IPS-18a (cell line): ENCODE data around the gene ARID1A.
"Not testable (repeated sequence)": the region's sequence is repeated elsewhere in the genome, so short reads cannot be mapped to it uniquely, and the experiment has no call there.

Experiments
- H3K27ac ChIP-seq: one replicate; pipeline ENCODE4 v1.5.1; 2013; ENCODE audit warnings: low read length
- H3K27me3 ChIP-seq: one replicate; pipeline ENCODE4 v1.6.1; 2013; ENCODE audit warnings: mild to moderate bottlenecking, low read length; ENCODE audit not compliant: control insufficient read depth, insufficient read depth
- H3K36me3 ChIP-seq: one replicate; pipeline ENCODE4 v1.6.1; 2013; ENCODE audit warnings: low read depth, low read length; ENCODE audit not compliant: control insufficient read depth
- H3K4me1 ChIP-seq: one replicate; pipeline ENCODE4 v1.6.1; 2013; ENCODE audit warnings: low read depth, low read length; ENCODE audit not compliant: control insufficient read depth
- H3K4me3 ChIP-seq: one replicate; pipeline ENCODE4 v1.5.1; 2013; ENCODE audit warnings: low read length
- H3K9ac ChIP-seq: one replicate; pipeline ENCODE4 v1.6.1; 2013; ENCODE audit warnings: mild to moderate bottlenecking, low read length, moderate library complexity
- H3K9me3 ChIP-seq: one replicate; pipeline ENCODE4 v1.6.1; 2013; ENCODE audit warnings: low read depth, low read length; ENCODE audit not compliant: control insufficient read depth

The ARID1A gene

GRCh38 chr1:26701266-26701994, 5.6 kb downstream of the ARID1A start:
- Histone ChIP-seq H3K27ac (no peak overlapping the region), H3K27me3 (no peaks in the 10 kb centered on the region), H3K9ac (no peak overlapping the region), H3K4me3 (peak overlapping the region; percentile 91), H3K4me1 (peaks cover 72% of the 10 kb centered on the region), H3K36me3 (peaks cover 10% of the 10 kb centered on the region), H3K9me3 (no peaks in the 10 kb centered on the region)

- Histone ChIP-seq H3K4me3 (peak overlapping the region; percentile 91), H3K27ac (no peak overlapping the region), H3K9me3 (no peaks in the 10 kb centered on the region), H3K36me3 (peaks cover 10% of the 10 kb centered on the region), H3K4me1 (peaks cover 74% of the 10 kb centered on the region), H3K9ac (no peak overlapping the region), H3K27me3 (no peaks in the 10 kb centered on the region)
These were observed 6.3 kb downstream of the ARID1A start for GRCh38 chr1:26701995-26702679.

GRCh38 chr1:26702680-26703038, 6.8 kb downstream of the ARID1A start:
- Histone ChIP-seq H3K27ac (no peak overlapping the region), H3K4me1 (peaks cover 74% of the 10 kb centered on the region), H3K36me3 (peaks cover 10% of the 10 kb centered on the region), H3K9ac (no peak overlapping the region), H3K9me3 (no peaks in the 10 kb centered on the region), H3K4me3 (no peak overlapping the region), H3K27me3 (no peaks in the 10 kb centered on the region)

DNA sequence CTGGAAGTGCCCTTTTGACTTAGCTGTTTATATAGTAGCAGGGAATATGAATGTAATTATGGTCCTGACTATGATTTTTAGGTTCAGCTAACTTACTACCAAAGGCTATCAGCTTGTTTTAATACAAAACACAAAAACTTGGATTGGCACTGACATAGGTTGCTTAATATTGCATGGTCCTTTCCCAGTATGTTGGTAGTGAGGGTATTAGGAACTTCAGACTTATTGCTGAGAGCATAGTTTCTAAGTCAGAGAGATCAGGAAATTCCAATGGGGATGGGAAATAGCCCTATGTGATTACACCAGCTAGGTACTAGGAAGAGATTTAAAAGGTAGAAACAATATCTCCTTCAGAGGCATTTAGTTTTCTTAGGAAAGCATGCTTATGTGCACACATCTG, 7.7 kb downstream of the ARID1A start:
- Histone ChIP-seq H3K9ac (no peak overlapping the region), H3K36me3 (peaks cover 10% of the 10 kb centered on the region), H3K4me3 (no peak overlapping the region), H3K4me1 (peaks cover 70% of the 10 kb centered on the region), H3K27ac (no peak overlapping the region), H3K27me3 (no peaks in the 10 kb centered on the region), H3K9me3 (no peaks in the 10 kb centered on the region)

GRCh38 chr1:26704629-26705028, 8.8 kb downstream of the ARID1A start:
- no peaks in the 10 kb centered on the region for H3K9me3 ChIP-seq
- no peak overlapping the region for H3K27ac ChIP-seq
- peaks cover 11% of the 10 kb centered on the region for H3K36me3 ChIP-seq
- H3K4me1 ChIP-seq = peaks cover 58% of the 10 kb centered on the region
- no peak overlapping the region for H3K4me3 ChIP-seq
- no peaks in the 10 kb centered on the region for H3K27me3 ChIP-seq
- H3K9ac ChIP-seq = no peak overlapping the region

DNA sequence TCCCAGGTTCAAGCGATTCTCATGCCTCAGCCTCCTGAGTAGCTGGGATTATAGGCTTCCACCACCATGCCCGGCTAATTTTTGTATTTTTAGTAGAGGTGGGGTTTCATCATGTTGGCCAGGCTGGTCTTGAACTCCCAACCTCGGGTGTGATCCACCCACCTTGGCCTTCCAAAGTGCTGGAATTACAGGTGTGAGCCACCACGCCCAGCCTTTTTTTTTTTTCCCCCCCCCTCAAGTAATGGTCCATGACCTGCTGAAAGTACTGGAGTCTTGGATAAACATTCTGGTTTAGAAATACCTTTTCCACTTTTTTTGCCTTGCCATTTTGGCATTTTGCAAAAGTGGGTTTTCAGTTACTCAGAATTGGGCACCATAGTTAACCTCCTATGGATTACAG, 9.4 kb downstream of the ARID1A start:
- not testable (repeated sequence) for H3K9me3 ChIP-seq, H3K9ac ChIP-seq, H3K27me3 ChIP-seq, H3K4me3 ChIP-seq, H3K27ac ChIP-seq
- H3K4me1 ChIP-seq = peaks cover 52% of the 10 kb centered on the region
- peaks cover 11% of the 10 kb centered on the region for H3K36me3 ChIP-seq

GRCh38 chr1:26705788-26706311, 10.0 kb downstream of the ARID1A start:
- no peak overlapping the region for H3K27ac ChIP-seq
- no peak overlapping the region for H3K9ac ChIP-seq
- no peaks in the 10 kb centered on the region for H3K9me3 ChIP-seq
- peaks cover 13% of the 10 kb centered on the region for H3K36me3 ChIP-seq
- H3K4me3 ChIP-seq = no peak overlapping the region
- H3K27me3 ChIP-seq = no peaks in the 10 kb centered on the region
- peaks cover 46% of the 10 kb centered on the region for H3K4me1 ChIP-seq

DNA sequence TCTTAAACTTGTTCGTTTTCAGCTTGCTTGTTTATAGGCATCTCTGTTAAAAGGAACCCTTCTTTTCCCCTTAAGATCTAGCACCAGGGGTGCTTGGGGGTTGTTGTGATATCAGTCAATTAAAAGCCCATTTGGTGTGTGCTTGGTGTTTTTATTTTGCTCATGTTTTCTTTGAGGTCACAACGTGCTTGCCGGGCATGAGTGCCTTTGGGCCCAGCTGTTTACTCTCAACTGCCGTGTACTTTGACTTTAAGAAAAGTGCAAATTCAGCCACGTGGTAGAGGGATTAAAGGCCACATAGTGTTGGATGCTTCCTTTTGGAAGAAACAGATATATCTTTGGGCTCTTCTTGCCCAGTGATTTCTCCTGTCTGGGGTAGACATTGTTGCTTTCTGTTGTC, 10.5 kb downstream of the ARID1A start:
- Histone ChIP-seq H3K27ac (no peak overlapping the region), H3K27me3 (no peaks in the 10 kb centered on the region), H3K9me3 (no peaks in the 10 kb centered on the region), H3K4me3 (no peak overlapping the region), H3K36me3 (peaks cover 13% of the 10 kb centered on the region), H3K4me1 (peaks cover 42% of the 10 kb centered on the region), H3K9ac (no peak overlapping the region)

GRCh38 chr1:26710811-26711210, 15.0 kb downstream of the ARID1A start:
- H3K4me3 ChIP-seq = no peak overlapping the region
- peaks cover 12% of the 10 kb centered on the region for H3K36me3 ChIP-seq
- H3K27ac ChIP-seq = no peak overlapping the region
- H3K27me3 ChIP-seq = no peaks in the 10 kb centered on the region
- H3K4me1 ChIP-seq = peaks cover 8% of the 10 kb centered on the region
- no peak overlapping the region for H3K9ac ChIP-seq
- H3K9me3 ChIP-seq = no peaks in the 10 kb centered on the region

DNA sequence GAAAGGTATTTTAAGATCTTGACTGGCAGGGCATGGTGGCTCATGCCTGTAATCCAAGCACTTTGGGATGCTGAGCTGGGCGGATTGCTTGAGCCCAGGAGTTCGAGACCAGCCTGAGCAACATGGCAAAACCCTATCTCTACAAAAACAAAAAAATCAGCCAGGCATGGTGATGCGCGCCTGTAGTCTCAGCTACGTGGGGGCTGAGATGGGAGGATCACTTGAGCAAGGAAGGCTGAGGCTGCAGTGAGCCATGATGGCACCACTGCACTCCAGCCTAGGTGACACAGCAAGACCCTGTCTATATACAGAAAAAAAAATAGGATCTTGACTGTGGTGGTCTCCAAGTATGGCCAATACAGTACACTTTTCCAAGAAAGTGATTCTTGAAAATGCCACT, 16.0 kb downstream of the ARID1A start:
- Histone ChIP-seq H3K9me3 (no peaks in the 10 kb centered on the region), H3K36me3 (peaks cover 12% of the 10 kb centered on the region), H3K4me3 (no peak overlapping the region), H3K9ac (no peak overlapping the region), H3K27ac (no peak overlapping the region), H3K4me1 (peaks cover 5% of the 10 kb centered on the region), H3K27me3 (no peaks in the 10 kb centered on the region)

GRCh38 chr1:26717017-26717491, 21.2 kb downstream of the ARID1A start:
- H3K36me3 ChIP-seq = peaks cover 3% of the 10 kb centered on the region
- H3K4me3 ChIP-seq = no peak overlapping the region
- H3K27me3 ChIP-seq = no peaks in the 10 kb centered on the region
- no peak overlapping the region for H3K27ac ChIP-seq
- peaks cover 5% of the 10 kb centered on the region for H3K4me1 ChIP-seq
- H3K9me3 ChIP-seq = no peaks in the 10 kb centered on the region
- no peak overlapping the region for H3K9ac ChIP-seq

- Histone ChIP-seq H3K4me3 (no peak overlapping the region), H3K36me3 (no peaks in the 10 kb centered on the region), H3K27me3 (no peaks in the 10 kb centered on the region), H3K27ac (no peak overlapping the region), H3K9me3 (no peaks in the 10 kb centered on the region), H3K9ac (no peak overlapping the region), H3K4me1 (peaks cover 27% of the 10 kb centered on the region)
These were observed 23.4 kb downstream of the ARID1A start for GRCh38 chr1:26719205-26719604.
